NCI-H1417 (cell line): Measurements from ENCODE around the gene EPGN.

Experiments
- DNase-seq, 3 experiments: peaks; one replicate each; lab custom pipeline; 2025; lab: John Stamatoyannopoulos, UW

EPGN gene

GRCh38 chr4:74308215-74308614 lies at the start of gene EPGN:
Gene EPGN (plus strand): TSS chr4:74308470. CDS start chr4:74308534, 64 bp downstream.
- no peak for DNase-seq

- DNase-seq, result no peak
Measured at GRCh38 chr4:74258963-74259362, 49.3 kb upstream of the EPGN start.

- no peak for DNase-seq
Measured at GRCh38 chr4:74260036-74260435, 48.2 kb upstream of the EPGN start.

- peak in 1 of 3 experiments; percentile 27 for DNase-seq
Measured at GRCh38 chr4:74262522-74262921, 45.7 kb upstream of the EPGN start.

GRCh38 chr4:74263551-74263950 lies 44.7 kb upstream of the EPGN start:
- DNase-seq, result no peak

- no peak for DNase-seq
Measured at GRCh38 chr4:74266081-74266480, 42.2 kb upstream of the EPGN start.

GRCh38 chr4:74267998-74268606 lies 40.2 kb upstream of the EPGN start:
- DNase-seq, result peak in 1 of 3 experiments; percentile 2

GRCh38 chr4:74268643-74269042 lies 39.6 kb upstream of the EPGN start:
- no peak for DNase-seq

- DNase-seq, result no peak
Measured at GRCh38 chr4:74278490-74278889, 29.8 kb upstream of the EPGN start.

- DNase-seq, result no peak
Measured at GRCh38 chr4:74279716-74280115, 28.6 kb upstream of the EPGN start.

GRCh38 chr4:74282926-74283325 lies 25.3 kb upstream of the EPGN start:
- no peak for DNase-seq

GRCh38 chr4:74283614-74284013 lies 24.7 kb upstream of the EPGN start:
- no peak for DNase-seq

- DNase-seq, result no peak
Measured at GRCh38 chr4:74284053-74284452, 24.2 kb upstream of the EPGN start.

- DNase-seq, result no peak
Measured at GRCh38 chr4:74287164-74287563, 21.1 kb upstream of the EPGN start.

- DNase-seq, result no peak
Measured at GRCh38 chr4:74287791-74288190, 20.5 kb upstream of the EPGN start.

- DNase-seq, result no peak
Measured at GRCh38 chr4:74291471-74291870, 16.8 kb upstream of the EPGN start.

GRCh38 chr4:74292111-74292870 lies 16.0 kb upstream of the EPGN start:
- DNase-seq, result no peak

GRCh38 chr4:74293558-74293957 lies 14.7 kb upstream of the EPGN start:
- DNase-seq, result peak in 1 of 3 experiments; percentile 90

GRCh38 chr4:74294681-74295080 lies 13.6 kb upstream of the EPGN start:
- no peak for DNase-seq

GRCh38 chr4:74297539-74297938 lies 10.7 kb upstream of the EPGN start:
- peak in 1 of 3 experiments; percentile 7 for DNase-seq

GRCh38 chr4:74304095-74304625 lies 4.1 kb upstream of the EPGN start:
- DNase-seq, result no peak

- no peak for DNase-seq
Measured at GRCh38 chr4:74305000-74305399, 3.3 kb upstream of the EPGN start.

- no peak for DNase-seq
Measured at GRCh38 chr4:74307170-74307569, 1.1 kb upstream of the EPGN start.
